Measurements from ENCODE around the gene PPP5C.

DNA sequence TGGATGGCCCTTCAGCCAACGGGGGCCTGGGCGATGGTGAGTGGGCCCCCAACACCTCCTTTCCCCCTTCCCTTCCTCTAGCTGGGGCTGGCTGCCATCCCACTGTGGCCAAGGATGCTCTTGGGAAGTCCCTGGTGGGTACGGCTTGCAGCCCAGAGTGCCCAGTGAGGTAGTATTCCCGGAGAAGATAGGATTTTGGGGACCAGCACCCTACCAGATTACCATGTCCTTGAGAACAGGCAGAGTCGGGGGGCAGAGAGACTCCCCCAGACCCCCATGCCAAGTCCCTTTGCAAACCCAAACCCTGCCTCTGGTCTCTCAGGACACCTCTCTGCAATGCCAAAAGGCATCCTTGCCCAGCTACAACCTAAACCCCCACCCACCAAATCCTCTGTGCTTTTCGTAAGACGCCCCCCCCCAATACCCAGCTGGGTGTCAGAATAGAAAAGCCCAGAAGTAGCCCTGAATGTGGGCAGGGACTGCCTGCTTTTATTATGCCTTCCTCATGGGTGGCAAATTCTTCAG, 48.3 kb upstream of the PPP5C start:
- TF ChIP-seq, protein P1, sequence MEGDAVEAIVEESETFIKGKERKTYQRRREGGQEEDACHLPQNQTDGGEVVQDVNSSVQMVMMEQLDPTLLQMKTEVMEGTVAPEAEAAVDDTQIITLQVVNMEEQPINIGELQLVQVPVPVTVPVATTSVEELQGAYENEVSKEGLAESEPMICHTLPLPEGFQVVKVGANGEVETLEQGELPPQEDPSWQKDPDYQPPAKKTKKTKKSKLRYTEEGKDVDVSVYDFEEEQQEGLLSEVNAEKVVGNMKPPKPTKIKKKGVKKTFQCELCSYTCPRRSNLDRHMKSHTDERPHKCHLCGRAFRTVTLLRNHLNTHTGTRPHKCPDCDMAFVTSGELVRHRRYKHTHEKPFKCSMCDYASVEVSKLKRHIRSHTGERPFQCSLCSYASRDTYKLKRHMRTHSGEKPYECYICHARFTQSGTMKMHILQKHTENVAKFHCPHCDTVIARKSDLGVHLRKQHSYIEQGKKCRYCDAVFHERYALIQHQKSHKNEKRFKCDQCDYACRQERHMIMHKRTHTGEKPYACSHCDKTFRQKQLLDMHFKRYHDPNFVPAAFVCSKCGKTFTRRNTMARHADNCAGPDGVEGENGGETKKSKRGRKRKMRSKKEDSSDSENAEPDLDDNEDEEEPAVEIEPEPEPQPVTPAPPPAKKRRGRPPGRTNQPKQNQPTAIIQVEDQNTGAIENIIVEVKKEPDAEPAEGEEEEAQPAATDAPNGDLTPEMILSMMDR (IDR thresholded peaks at IDR 0.05; ENCODE audit: insufficient read depth, low read length, poor library complexity, severe bottlenecking) = no peak
- no peak for TF ChIP-seq EZH2phosphoT487 (conservative IDR thresholded peaks at IDR 0.05; ENCODE audit: low read length)

Measured in SU-DHL-6 (cell line).